Cardiac muscle cell (in vitro differentiated cells and primary cell): ENCODE data around the gene SDF4. TPM values are rescaled to one million over a fixed set of nuclear protein-coding genes. Genes with fewer than 3 reads are reported as not detected.

Source experiments
- DNase-seq, 2 donors: peaks; one replicate each; pipeline versions ENCODE4 v3.0.0 to v3.0.0-alpha.2; 2010 to 2017; ENCODE audit warnings: low read depth in 1 of 2, low spot score in 1 of 2
- H3K27ac ChIP-seq: fragments of 200-600 bp; sonication (generic); 2 replicates; pipeline ENCODE4 v1.5.1; 2016
- H3K27me3 ChIP-seq: fragments of 200-600 bp; sonication (generic); 2 replicates; pipeline ENCODE4 v1.6.0; 2016; ENCODE audit warnings: control low read depth
- H3K36me3 ChIP-seq: fragments of 200-600 bp; sonication (generic); 2 replicates; pipeline ENCODE4 v1.5.1; 2016; ENCODE audit warnings: control low read depth
- H3K4me1 ChIP-seq: fragments of 200-600 bp; sonication (generic); 2 replicates; pipeline ENCODE4 v1.8.1; 2017; ENCODE audit warnings: low read depth, mild to moderate bottlenecking, mixed run types
- H3K4me3 ChIP-seq: fragments of 200-600 bp; sonication (generic); 2 replicates; pipeline ENCODE4 v1.5.1; 2016; ENCODE audit warnings: mild to moderate bottlenecking
- H3K9me3 ChIP-seq: fragments of 200-600 bp; sonication (generic); 2 replicates; pipeline ENCODE4 v1.5.1; 2017; ENCODE audit warnings: low read depth, mild to moderate bottlenecking, control low read depth
- polyA plus RNA-seq: library from polyadenylated mRNA; unstranded; fragments of >200 nt; fragmentation: Nextera tagmentation; extraction: Ambion mirVana; gene quantifications from 2 replicates; pipeline ENCODE4 v1.2.1, GENCODE V29; 2016
- total RNA-seq: library from RNA; depleted of rRNA; stranded (reverse); fragments of >200 nt; gene quantifications from 2 replicates; pipeline ENCODE4 v1.2.3, GENCODE V29; 2016
- TF ChIP-seq, protein P1 (sequence below): IDR thresholded peaks from 2 replicates; pipeline ENCODE4 v1.5.1; 2012; ENCODE audit warnings: low read depth, mild to moderate bottlenecking, low read length

The SDF4 gene
- total and polyA plus RNA-seq, 2 experiments from 2014 or later = 148 to 180 TPM

DNA sequence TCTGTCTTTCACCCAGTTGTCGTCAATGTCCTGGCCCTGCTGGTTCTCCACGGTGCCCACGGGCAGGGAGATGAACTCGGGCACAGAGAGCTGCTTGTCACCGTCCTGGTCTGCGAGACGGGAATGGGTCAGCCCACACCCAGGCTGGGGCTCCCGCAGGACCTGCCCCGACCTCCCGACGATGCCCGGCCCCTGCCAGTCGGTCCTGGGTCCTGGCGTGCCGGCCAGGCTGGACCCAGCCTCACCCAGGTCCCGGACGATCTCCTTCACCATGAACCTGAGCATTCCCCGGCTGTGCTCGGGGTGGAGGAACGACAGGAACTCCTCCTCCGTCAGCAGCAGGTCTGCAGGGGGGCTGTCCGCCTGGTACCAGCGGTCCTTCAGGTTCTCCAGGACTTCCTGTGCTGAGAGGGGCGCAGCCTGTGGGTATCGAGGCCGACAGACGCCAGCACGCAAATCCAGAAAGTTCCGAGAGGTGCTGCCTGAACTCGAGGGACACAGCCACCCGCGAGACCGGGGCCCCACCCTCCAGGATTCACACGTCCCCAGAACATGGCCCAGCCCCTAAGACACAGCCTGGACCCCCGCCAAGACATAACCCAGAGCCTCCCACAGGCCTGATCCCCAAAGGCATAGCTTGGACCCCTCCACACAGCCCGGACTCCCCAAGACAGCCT is 13.1 kb downstream of the SDF4 start:
- no peak overlapping the region for H3K27ac ChIP-seq
- no peaks in the 10 kb centered on the region for H3K4me1 ChIP-seq
- no peak overlapping the region for H3K4me3 ChIP-seq
- H3K36me3 ChIP-seq = peaks cover 31% of the 10 kb centered on the region
- DNase-seq = no peak
- no peaks in the 10 kb centered on the region for H3K9me3 ChIP-seq
- no peaks in the 10 kb centered on the region for H3K27me3 ChIP-seq
- TF ChIP-seq, protein P1, sequence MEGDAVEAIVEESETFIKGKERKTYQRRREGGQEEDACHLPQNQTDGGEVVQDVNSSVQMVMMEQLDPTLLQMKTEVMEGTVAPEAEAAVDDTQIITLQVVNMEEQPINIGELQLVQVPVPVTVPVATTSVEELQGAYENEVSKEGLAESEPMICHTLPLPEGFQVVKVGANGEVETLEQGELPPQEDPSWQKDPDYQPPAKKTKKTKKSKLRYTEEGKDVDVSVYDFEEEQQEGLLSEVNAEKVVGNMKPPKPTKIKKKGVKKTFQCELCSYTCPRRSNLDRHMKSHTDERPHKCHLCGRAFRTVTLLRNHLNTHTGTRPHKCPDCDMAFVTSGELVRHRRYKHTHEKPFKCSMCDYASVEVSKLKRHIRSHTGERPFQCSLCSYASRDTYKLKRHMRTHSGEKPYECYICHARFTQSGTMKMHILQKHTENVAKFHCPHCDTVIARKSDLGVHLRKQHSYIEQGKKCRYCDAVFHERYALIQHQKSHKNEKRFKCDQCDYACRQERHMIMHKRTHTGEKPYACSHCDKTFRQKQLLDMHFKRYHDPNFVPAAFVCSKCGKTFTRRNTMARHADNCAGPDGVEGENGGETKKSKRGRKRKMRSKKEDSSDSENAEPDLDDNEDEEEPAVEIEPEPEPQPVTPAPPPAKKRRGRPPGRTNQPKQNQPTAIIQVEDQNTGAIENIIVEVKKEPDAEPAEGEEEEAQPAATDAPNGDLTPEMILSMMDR = no peak

DNA sequence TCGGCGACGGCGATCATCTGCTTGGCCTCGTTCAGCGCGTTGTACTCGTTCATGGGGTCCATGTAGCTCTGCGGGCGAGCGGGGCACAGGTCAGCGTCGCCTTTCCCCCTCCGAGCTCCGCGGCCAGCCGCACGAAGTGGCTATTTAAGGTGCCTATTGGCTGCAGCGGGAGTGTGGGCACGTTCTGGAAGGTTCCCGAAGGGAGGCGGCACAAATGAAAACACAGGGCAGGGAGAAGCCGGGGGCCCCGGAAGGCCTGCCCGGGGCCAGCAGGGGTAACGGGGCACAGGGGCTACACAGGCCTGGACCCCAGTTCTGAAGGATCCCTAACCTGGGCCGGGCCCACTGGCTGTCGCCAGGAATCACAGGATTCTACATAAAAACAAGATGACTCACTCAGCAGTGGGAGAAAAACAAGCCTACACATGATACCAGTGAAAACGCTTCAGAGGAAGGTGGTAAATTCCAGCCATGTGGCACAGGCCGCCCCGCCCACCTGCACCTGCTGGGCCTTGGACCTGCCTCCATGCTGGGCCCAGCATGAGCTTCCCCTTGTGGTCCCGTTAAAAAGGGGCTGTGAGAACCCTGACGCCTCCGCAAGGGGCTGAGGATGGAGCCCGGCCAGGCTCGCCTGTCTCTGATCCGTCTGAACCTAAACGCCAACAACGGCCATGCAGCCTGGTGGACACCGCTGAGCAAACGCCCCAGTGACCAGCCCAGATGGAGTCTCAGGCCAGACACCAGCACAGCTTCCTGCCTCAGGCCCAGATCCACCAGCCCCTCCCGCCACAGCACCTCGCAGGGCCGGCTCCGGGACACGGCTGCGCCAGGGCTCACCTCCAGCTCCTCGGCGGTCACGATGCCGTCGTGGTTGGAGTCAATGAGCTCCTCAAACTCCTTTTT is 13.9 kb downstream of the SDF4 start:
- Histone ChIP-seq H3K27me3 (no peaks in the 10 kb centered on the region), H3K27ac (no peak overlapping the region), H3K36me3 (peaks cover 24% of the 10 kb centered on the region), H3K4me3 (no peak overlapping the region), H3K4me1 (no peaks in the 10 kb centered on the region), H3K9me3 (no peaks in the 10 kb centered on the region)
- DNase-seq = no peak
- TF ChIP-seq, protein P1 = no peak

DNA sequence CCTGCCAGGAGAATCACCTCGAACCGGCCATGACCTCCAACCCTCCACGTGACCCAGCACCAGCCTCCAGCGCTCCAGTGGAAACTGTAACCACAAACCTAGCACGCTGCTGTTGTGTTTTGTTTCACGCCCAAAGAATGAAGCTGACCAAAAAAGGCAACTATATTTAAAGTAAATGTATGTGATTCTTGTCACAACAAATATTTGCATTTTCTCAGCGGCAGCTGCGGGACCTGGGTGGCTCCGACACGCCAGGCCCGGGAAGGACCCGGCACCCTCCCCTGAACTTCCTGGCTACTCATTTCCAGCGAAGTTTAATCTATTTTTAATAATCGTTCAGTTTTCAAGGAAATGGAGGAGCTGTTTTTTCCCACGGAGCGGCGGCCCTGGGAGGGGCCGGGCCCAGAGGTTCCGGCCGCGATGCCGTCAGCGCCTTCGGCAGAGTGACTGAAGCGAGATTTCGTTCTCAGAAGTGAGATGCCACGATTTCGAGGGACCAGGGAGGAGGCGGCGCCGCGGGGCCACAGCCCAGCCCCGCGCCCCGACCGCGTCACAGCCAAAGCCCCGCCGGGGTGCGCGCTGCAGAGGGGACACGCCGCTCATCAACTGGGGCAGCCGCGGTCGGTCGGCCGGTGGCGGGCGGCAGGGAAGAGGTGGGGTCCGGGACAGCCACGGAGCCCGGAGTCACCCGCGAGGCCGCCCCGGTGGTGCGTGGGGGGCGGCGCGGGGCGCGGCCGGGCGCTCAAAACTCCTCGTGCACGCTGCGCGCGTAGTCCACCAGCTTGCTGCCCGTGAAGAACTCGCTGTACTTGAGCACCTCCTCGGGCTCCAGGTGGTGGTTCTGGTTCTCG is 14.8 kb downstream of the SDF4 start:
- H3K4me3 ChIP-seq = no peak overlapping the region
- H3K9me3 ChIP-seq = no peaks in the 10 kb centered on the region
- H3K4me1 ChIP-seq = no peaks in the 10 kb centered on the region
- DNase-seq = no peak
- H3K36me3 ChIP-seq = peaks cover 16% of the 10 kb centered on the region
- TF ChIP-seq, protein P1 = no peak
- no peaks in the 10 kb centered on the region for H3K27me3 ChIP-seq
- no peak overlapping the region for H3K27ac ChIP-seq

DNA sequence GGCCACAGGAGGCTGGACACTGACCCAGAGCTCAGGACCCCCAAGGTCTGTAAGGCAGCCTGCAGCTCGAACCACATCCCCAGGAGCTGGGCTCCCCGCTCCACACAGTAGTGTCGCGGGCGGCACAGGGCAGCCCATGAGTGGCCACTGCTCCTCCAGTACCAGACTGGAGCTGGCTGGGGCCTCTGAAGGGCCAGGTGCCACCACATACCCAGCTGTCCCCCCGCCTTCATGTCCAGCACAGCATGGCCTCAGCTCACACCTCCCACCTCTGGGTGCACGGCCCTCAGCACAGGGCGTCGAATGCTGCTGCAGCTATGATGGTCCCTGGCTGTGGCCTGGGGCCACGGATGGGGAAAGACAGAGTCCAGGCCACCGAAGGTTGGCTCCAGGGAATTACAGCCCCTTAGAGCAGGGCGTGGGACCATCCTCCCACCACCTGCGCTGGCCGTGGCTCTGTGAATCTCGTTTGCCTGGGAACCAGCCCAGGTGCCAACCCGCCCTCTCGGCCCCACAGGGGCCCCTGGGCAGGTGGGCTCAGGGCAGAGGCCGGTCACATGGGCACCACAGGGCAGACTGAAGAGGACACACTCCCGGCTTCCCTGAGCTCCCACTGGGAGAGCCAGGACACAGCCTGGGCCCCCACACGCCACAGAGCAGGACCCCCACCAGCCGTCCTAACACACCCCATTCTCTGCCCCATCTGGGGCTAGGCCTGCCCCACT is 15.8 kb downstream of the SDF4 start:
- no peaks in the 10 kb centered on the region for H3K9me3 ChIP-seq
- H3K27me3 ChIP-seq = no peaks in the 10 kb centered on the region
- DNase-seq = no peak
- TF ChIP-seq, protein P1 = no peak
- no peak overlapping the region for H3K4me3 ChIP-seq
- peaks cover 12% of the 10 kb centered on the region for H3K36me3 ChIP-seq
- no peaks in the 10 kb centered on the region for H3K4me1 ChIP-seq
- H3K27ac ChIP-seq = no peak overlapping the region
